ENCODE results near the gene HNRNPH1. TPM values are rescaled to one million over a fixed set of nuclear protein-coding genes. Genes with fewer than 3 reads are reported as not detected.

Gene HNRNPH1
- total and polyA plus RNA-seq, 4 donors = 102 to 583 (median 348) TPM

GRCh38 chr5:179599100-179599499 is 24.4 kb downstream of the HNRNPH1 start:
- DNase-seq (ENCODE audit: low spot score) = no peak
- Histone ChIP-seq H3K4me3 (ENCODE audit: low read depth in 1 of 3, low read length in 3 of 3) (no peak overlapping the region), H3K36me3 (ENCODE audit: control insufficient read depth in 4 of 4, insufficient read depth in 3 of 4, low read depth in 1 of 4, low read length in 3 of 4) (peaks cover 25 to 55% (median 34%) of the 10 kb centered on the region in 4 donors), H3K9ac (ENCODE audit: low read depth in 1 of 2, low read length in 2 of 2) (no peak overlapping the region), H3K27me3 (ENCODE audit: control insufficient read depth in 4 of 4, insufficient read depth in 4 of 4, low read length in 3 of 4) (no peaks in the 10 kb centered on the region), H3K9me3 (ENCODE audit: control insufficient read depth in 4 of 4, low read length in 3 of 4) (no peaks in the 10 kb centered on the region), H3K27ac (ENCODE audit: low read depth in 1 of 2, low read length in 2 of 2) (no peak overlapping the region), H3K4me1 (ENCODE audit: control insufficient read depth in 4 of 4, insufficient read depth in 4 of 4, low read length in 3 of 4) (no peaks in the 10 kb centered on the region)
- 79% methylated on average over 9 of the region's 9 CpGs for WGBS
- no peak for TF ChIP-seq SP1 (IDR thresholded peaks at IDR 0.05)
- TF ChIP-seq ZBTB33 (IDR thresholded peaks at IDR 0.05) = no peak

GRCh38 chr5:179596421-179596820 is 27.1 kb downstream of the HNRNPH1 start:
- H3K36me3 ChIP-seq (ENCODE audit: control insufficient read depth in 4 of 4, insufficient read depth in 3 of 4, low read depth in 1 of 4, low read length in 3 of 4) = peaks cover 22 to 62% (median 42%) of the 10 kb centered on the region in 4 donors
- no peaks in the 10 kb centered on the region for H3K27me3 ChIP-seq (ENCODE audit: control insufficient read depth in 4 of 4, insufficient read depth in 4 of 4, low read length in 3 of 4)
- H3K9me3 ChIP-seq (ENCODE audit: control insufficient read depth in 4 of 4, low read length in 3 of 4) = no peaks in the 10 kb centered on the region
- TF ChIP-seq HNF4G (IDR thresholded peaks at IDR 0.05) (no peak), RXRA (IDR thresholded peaks at IDR 0.05) (no peak), EGR1 (IDR thresholded peaks at IDR 0.05; ENCODE audit: low read depth in 2 of 2) (no peak), GABPA (IDR thresholded peaks at IDR 0.05 in 1 of 2, conservative IDR thresholded peaks at IDR 0.05 in 1 of 2) (no peak), FOXA1 (IDR thresholded peaks at IDR 0.05) (no peak), ATF3 (IDR thresholded peaks at IDR 0.05) (no peak)
- WGBS = 93% methylated on average over 13 of the region's 13 CpGs
- no peak overlapping the region for H3K27ac ChIP-seq (ENCODE audit: low read depth in 1 of 2, low read length in 2 of 2)
- no peak overlapping the region for H3K9ac ChIP-seq (ENCODE audit: low read depth in 1 of 2, low read length in 2 of 2)
- no peaks in the 10 kb centered on the region for H3K4me1 ChIP-seq (ENCODE audit: control insufficient read depth in 4 of 4, insufficient read depth in 4 of 4, low read length in 3 of 4)
- no peak for DNase-seq (ENCODE audit: low spot score)
- no peak overlapping the region for H3K4me3 ChIP-seq (ENCODE audit: low read depth in 1 of 3, low read length in 3 of 3)

GRCh38 chr5:179595916-179596315 is 27.6 kb downstream of the HNRNPH1 start:
- no peak overlapping the region for H3K27ac ChIP-seq (ENCODE audit: low read depth in 1 of 2, low read length in 2 of 2)

More at GRCh38 chr5:179595916-179596315, 27.6 kb downstream of the HNRNPH1 start:
- TF ChIP-seq ZBTB33 (IDR thresholded peaks at IDR 0.05) = no peak
- no peak for TF ChIP-seq RAD21 (IDR thresholded peaks at IDR 0.05)
- no peak for TF ChIP-seq SP1 (IDR thresholded peaks at IDR 0.05)
- TF ChIP-seq CTCF (IDR thresholded peaks at IDR 0.05; ENCODE audit: low read depth, low read length, missing input control) = no peak
- H3K4me3 ChIP-seq (ENCODE audit: low read depth in 1 of 3, low read length in 3 of 3) = no peak overlapping the region
- no peak for DNase-seq (ENCODE audit: low spot score)
- no peaks in the 10 kb centered on the region for H3K27me3 ChIP-seq (ENCODE audit: control insufficient read depth in 4 of 4, insufficient read depth in 4 of 4, low read length in 3 of 4)
- H3K36me3 ChIP-seq (ENCODE audit: control insufficient read depth in 4 of 4, insufficient read depth in 3 of 4, low read depth in 1 of 4, low read length in 3 of 4) = peaks cover 22 to 61% (median 43%) of the 10 kb centered on the region in 4 donors
- H3K9me3 ChIP-seq (ENCODE audit: control insufficient read depth in 4 of 4, low read length in 3 of 4) = no peaks in the 10 kb centered on the region
- 79% methylated on average over 6 of the region's 6 CpGs for WGBS
- no peaks in the 10 kb centered on the region for H3K4me1 ChIP-seq (ENCODE audit: control insufficient read depth in 4 of 4, insufficient read depth in 4 of 4, low read length in 3 of 4)
- H3K9ac ChIP-seq (ENCODE audit: low read depth in 1 of 2, low read length in 2 of 2) = no peak overlapping the region

Data from liver (tissue), 9 donors.